Transverse colon (tissue), 4 donors: ENCODE results near the gene GALNT17.

ENCODE experiments used
- CTCF ChIP-seq, 5 experiments: fragments of 200-600 bp in 3 of 5; fragments of 450-650 bp in 2 of 5; sonication (generic) in 3 of 5; IDR thresholded peaks; 1 replicate in 2 of 5; 2 replicates in 3 of 5; pipeline ENCODE4 v1.5.1; 2016 to 2017; ENCODE audit warnings: antibody characterized with exemption in 5 of 5, inconsistent platforms in 3 of 5, mild to moderate bottlenecking in 2 of 5, moderate library complexity in 1 of 5
- EP300 ChIP-seq: sonication (generic); formaldehyde crosslinking; IDR thresholded peaks from one replicate; pipeline ENCODE4 v1.6.1; 2017; ENCODE audit warnings: antibody characterized with exemption, low read depth
- POLR2A ChIP-seq: fragments of 450-650 bp; IDR thresholded peaks from one replicate; pipeline ENCODE4 v1.6.1; 2016; ENCODE audit warnings: antibody characterized with exemption, mild to moderate bottlenecking, moderate library complexity
- POLR2AphosphoS5 ChIP-seq, 3 donors: sonication (generic); formaldehyde crosslinking; IDR thresholded peaks; one replicate each; pipeline ENCODE4 v1.6.1; 2016; ENCODE audit warnings: antibody characterized with exemption in 3 of 3

GRCh38 chr7:71386152-71386785 lies 254.3 kb downstream of the GALNT17 start:
- TF ChIP-seq CTCF (IDR thresholded peaks at IDR 0.05) = no peak
- TF ChIP-seq POLR2A = no peak
- TF ChIP-seq EP300 = no peak
- no peak for TF ChIP-seq POLR2AphosphoS5 (IDR thresholded peaks at IDR 0.05)
